Motor neuron (in vitro differentiated cells): ENCODE measurements around the gene GREB1. TPM values are rescaled to one million over a fixed set of nuclear protein-coding genes. Genes with fewer than 3 reads are reported as not detected.

ENCODE experiments used
- ATAC-seq, 8 experiments: fragments of 200-7000 bp; cut with Tn5 transposase; replicated peaks in 6 of 8; 2 replicates each; pipeline ENCODE4 v1.8.0; 2021; ENCODE audit warnings: mild to moderate bottlenecking in 8 of 8, moderate library complexity in 8 of 8
- H3K27ac ChIP-seq, 2 donors: fragments of 250-450 bp; sonication (Bioruptor Pico); 2 replicates each; pipeline ENCODE4 v1.9.0; 2021; ENCODE audit warnings: antibody characterized with exemption in 2 of 2, mild to moderate bottlenecking in 2 of 2, moderate library complexity in 1 of 2
- H3K4me1 ChIP-seq, 2 donors: fragments of 250-450 bp; sonication (Bioruptor Pico); replicated peaks in 1 of 2; 2 replicates each; pipeline ENCODE4 v1.6.1; 2021; ENCODE audit warnings: antibody characterized with exemption in 2 of 2, mild to moderate bottlenecking in 2 of 2, moderate library complexity in 1 of 2
- H3K4me3 ChIP-seq, 5 donors: fragments of 250-450 bp; sonication (Bioruptor Pico); 2 replicates each; pipeline ENCODE4 v1.9.0; 2021; ENCODE audit warnings: antibody characterized with exemption in 5 of 5, mild to moderate bottlenecking in 5 of 5, moderate library complexity in 4 of 5
- WGBS, 10 experiments: fragments of 450-650 bp; shearing (Covaris generic); methylation state at CpG; one replicate each; pipeline ENCODE4 v1.0.0; 2022; 5-methylcytosine and 5-hydroxymethylcytosine counted together
- in situ Hi-C, 9 experiments: fragments of 400-800 bp; cut with MboI; loops; one replicate each; pipeline ENCODE4 v1.15.0; 2021; ENCODE audit warnings: low sequenced_read_pairs in 9 of 9, low pct_unique_long_range_greater_than_20kb in 2 of 9; ENCODE audit not compliant: unreplicated experiment in 9 of 9
- total RNA-seq, 8 experiments: library from RNA; unstranded; fragments of 300-600 nt; gene quantifications; 2 replicates each; pipeline versions ENCODE4 v1.2.3 to v1.2.4, GENCODE V29; 2022

The GREB1 gene
- total RNA-seq, 8 experiments from 2014 or later = 1.1 to 78.6 (median 16.0) TPM

DNA sequence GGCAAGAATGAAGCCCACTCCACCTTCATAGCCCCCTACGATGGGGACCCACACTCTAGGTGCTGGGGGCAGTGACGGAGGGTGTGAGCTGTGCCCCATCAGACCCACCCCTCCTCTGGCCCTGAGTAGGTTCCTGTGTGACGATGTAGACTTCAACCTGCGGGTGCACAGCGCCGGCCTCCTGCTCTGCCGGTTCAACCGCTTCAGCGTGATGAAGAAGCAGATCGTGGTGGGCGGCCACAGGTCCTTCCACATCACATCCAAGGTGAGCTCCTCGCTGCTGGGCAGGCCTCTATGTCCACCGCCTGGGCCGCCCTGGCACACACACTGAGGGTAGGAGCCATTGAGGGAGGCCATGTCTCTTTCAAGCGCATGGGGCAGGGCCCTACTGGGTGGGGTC is 101.3 kb downstream of the GREB1 start:
- Histone ChIP-seq H3K4me3 (no peak overlapping the region), H3K27ac (no peak overlapping the region), H3K4me1 (no peaks in the 10 kb centered on the region)
- WGBS, 10 experiments = 66 to 100% (median 94%) methylated on average over 1 to 12 of the region's 15 CpGs; no CpG with 5 or more reads in 4 of the 10 experiments
- ATAC-seq = no peak
- in situ Hi-C loops = no loop called here

DNA sequence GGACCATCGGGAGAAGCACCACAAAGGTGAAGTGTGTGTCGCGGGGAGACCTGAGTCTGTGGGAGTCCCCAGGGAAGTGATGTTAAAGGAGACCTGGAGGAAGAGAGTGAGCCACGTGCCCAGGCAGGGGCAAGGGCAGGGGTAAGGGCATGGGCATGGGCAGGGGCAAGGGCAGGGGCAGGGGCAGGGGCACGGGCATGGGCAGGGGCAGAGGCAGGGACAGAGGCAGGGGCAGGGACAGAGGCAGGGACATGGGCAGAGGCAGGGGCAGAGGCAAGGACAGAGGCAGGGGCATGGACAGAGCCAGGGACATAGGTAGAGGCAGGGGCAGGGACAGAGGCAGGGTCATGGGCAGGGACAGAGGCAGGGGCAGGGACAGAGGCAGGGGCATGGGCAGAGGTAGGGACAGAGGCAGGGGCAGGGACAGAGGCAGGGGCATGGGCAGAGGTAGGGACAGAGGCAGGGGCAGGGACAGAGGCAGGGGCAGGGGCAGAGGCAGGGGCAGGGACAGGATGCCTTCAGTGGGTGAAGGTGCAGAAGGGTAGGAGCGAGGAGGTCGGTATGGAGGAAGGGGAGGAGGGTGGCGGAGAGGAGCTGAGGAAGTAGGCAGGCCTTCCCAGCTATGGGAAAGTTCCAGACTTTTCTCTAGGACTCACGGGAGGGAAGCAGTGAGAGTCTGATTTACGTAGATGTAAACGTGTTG is 102.9 kb downstream of the GREB1 start:
- H3K27ac ChIP-seq = no peak overlapping the region
- H3K4me1 ChIP-seq = no peaks in the 10 kb centered on the region
- 20 to 100% (median 80%) methylated on average over 1 to 7 of the region's 11 CpGs; no CpG with 5 or more reads in 5 of the 10 experiments for WGBS, 10 experiments
- no peak for ATAC-seq
- H3K4me3 ChIP-seq = no peak overlapping the region
- in situ Hi-C loops = no loop called here

DNA sequence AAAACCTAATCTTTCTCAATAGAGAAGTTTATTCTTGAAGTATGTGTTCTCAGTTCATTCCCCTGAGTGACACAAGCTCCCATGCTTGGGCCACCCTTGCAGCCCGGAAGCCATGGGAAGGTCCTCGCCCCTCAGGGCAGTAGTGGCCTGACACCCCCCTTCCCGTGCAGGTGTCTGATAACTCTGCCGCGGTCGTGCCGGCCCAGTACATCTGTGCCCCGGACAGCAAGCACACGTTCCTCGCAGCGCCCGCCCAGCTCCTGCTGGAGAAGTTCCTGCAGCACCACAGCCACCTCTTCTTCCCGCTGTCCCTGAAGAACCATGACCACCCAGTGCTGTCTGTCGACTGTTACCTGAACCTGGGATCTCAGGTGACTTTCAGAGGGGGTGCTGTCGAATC is 103.7 kb downstream of the GREB1 start:
- 89 to 100% (median 100%) methylated on average over 1 to 10 of the region's 15 CpGs; no CpG with 5 or more reads in 4 of the 10 experiments for WGBS, 10 experiments
- in situ Hi-C loops = no loop called here
- Histone ChIP-seq H3K27ac (no peak overlapping the region), H3K4me3 (no peak overlapping the region), H3K4me1 (no peaks in the 10 kb centered on the region)
- ATAC-seq = no peak

DNA sequence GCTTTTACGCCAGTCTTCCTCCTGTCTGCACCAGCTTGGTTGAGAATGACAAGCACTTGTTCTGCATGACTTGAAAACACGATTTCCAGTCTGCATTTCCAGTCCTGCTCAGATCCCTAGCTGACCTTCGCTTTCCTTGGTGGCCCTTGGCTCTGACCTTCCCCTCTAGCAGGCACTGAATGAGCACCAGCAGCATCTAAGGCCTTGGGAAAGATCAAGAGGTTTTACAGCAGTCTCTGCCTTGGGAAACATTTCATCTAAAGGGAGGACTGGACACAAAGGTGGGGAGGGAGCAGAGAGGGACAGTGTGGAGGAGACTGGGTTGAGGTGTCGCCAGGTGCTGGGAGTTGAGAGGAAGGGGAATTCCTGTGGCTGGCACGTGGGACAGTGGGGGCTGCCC is 105.7 kb downstream of the GREB1 start:
- Histone ChIP-seq H3K4me1 (no peaks in the 10 kb centered on the region), H3K27ac (no peak overlapping the region), H3K4me3 (no peak overlapping the region)
- 56 to 100% (median 83%) methylated on average over 1 to 3 of the region's 5 CpGs; no CpG with 5 or more reads in 5 of the 10 experiments for WGBS, 10 experiments
- in situ Hi-C loops = no loop called here
- ATAC-seq = no peak

DNA sequence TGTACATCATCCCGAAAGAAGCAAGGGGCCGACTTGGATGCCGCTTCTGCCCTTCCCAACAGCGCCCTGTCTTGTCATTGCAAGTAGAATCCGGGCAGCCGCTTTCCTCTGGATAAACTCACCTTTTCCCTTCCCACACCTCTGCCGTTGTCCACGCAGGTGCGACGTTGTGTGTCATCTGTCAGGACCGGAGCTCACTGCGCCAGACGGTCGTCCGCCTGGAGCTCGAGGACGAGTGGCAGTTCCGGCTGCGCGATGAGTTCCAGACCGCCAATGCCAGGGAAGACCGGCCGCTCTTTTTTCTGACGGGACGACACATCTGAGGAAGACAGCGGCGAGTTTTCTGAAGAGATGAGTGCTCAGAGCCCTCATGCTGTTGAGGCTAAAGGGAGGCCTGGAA is 106.3 kb downstream of the GREB1 start:
- in situ Hi-C loops = no loop called here
- Histone ChIP-seq H3K4me3 (no peak overlapping the region), H3K4me1 (no peaks in the 10 kb centered on the region), H3K27ac (no peak overlapping the region)
- ATAC-seq = no peak
- WGBS, 10 experiments = 60 to 98% (median 87%) methylated on average over 2 to 19 of the region's 27 CpGs; no CpG with 5 or more reads in 7 of the 10 experiments

DNA sequence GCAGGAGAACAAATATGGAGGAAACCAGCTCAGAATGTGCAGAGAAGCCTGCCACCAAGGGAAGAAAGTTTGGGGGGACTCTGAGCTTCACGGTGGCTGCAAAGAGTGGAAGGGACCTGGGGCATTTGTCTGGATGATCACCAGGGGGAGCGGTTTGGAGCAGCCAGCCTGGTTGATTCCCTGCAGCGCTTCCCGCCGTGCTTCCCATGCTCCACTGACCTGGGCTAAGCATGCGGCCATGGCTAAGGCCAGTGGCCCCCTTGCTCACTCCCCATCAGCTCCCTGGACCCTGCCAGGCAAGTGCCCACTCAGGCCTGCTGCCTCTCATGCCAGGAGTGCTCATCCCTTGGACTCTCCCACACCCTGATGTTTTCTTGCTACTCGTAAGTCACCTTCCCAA is 109.1 kb downstream of the GREB1 start:
- H3K4me1 ChIP-seq = no peaks in the 10 kb centered on the region
- in situ Hi-C loops = no loop called here
- no peak overlapping the region for H3K27ac ChIP-seq
- no peak for ATAC-seq
- H3K4me3 ChIP-seq = no peak overlapping the region
- WGBS, 10 experiments = 17 to 100% (median 93%) methylated on average over 1 to 6 of the region's 7 CpGs; no CpG with 5 or more reads in 3 of the 10 experiments

DNA sequence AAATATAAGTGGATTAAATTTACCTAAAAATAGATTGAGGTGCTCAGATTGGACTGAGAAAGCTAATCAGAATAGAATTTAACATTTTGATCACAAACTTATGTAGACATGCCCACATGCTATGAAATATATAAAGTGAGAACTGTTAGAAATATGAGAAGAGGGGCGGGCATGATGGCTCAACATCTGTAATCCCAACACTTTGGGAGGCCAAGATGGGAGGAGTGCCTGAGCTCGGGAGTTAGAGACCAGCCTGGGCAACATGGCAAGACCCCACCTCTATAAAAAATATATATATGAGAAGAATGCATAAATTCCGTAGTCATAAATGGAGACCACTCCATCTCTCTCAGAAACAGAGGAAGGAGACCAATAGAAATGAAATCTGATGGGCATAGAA is 110.4 kb downstream of the GREB1 start:
- H3K27ac ChIP-seq = no peak overlapping the region
- 7 to 100% (median 65%) methylated on average over 1 to 3 of the region's 3 CpGs; no CpG with 5 or more reads in 2 of the 10 experiments for WGBS, 10 experiments

DNA sequence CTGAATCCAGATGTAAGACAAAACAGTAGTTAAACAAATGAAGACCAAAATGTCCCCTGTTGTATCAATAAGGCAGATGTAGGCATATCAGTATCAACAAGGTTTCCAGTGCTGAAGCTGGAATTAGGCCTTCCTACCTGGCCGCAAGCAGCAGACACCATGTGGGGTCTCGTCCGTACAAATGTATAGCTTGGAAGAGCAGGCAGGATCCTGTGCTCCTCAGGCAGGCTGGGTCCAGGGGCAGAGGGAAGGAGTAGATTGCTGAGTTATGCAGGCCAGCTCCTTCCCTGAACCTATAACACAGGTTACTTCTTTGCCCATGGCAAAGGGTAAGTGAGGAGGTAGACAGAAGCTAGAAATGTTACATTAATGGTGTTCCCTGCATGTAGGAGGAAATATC is 112.7 kb downstream of the GREB1 start:
- WGBS, 10 experiments = 60 to 100% (median 80%) methylated on average over 1 to 2 of the region's 3 CpGs; no CpG with 5 or more reads in 6 of the 10 experiments
- in situ Hi-C loops = no loop called here
- Histone ChIP-seq H3K4me3 (no peak overlapping the region), H3K4me1 (no peaks in the 10 kb centered on the region), H3K27ac (no peak overlapping the region)
- no peak for ATAC-seq

More for the DNA sequence above, 110.4 kb downstream of the GREB1 start:
- Histone ChIP-seq H3K4me1 (no peaks in the 10 kb centered on the region), H3K4me3 (no peak overlapping the region)
- no peak for ATAC-seq
- in situ Hi-C loops = no loop called here

DNA sequence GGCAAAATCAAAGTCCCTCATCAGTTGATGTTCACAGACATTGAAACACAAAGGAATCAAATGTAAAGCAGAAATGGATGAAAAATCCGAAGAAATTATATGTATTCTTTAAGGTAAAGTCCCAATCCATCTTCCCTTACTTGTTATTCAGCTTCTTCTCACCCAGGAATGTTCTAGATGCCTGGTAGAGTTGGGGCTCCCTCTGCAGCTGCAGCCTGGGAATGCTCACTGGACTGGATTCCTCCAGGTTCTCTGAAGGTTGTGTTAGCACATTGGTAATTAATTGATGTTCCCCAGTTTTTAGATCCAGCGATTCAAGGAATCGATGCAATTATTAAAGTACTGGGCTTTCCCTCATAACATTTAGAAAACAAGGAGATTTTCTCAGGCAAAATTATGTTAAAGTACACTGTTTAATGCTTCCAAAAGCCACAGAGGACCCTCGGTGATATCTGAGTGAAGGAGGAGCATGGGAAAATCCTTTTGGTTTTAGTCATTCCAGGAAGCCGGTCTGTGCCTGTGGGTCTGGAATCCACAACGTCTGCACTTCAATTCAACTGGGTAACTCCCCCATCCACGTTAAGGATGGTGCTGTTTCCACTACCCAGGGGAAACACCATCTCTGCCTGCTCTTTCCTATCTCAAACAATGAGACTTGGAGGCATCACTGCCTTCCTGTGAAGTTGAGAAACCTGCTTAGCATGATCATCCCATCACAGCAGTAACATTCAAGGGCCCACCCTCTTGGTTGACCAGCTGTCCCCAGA is 114.2 kb downstream of the GREB1 start:
- ATAC-seq = no peak
- Histone ChIP-seq H3K27ac (no peak overlapping the region), H3K4me1 (no peaks in the 10 kb centered on the region), H3K4me3 (no peak overlapping the region)
- 18 to 100% (median 79%) methylated on average over 1 to 5 of the region's 7 CpGs; no CpG with 5 or more reads in 1 of the 10 experiments for WGBS, 10 experiments
- in situ Hi-C loops = no loop called here

DNA sequence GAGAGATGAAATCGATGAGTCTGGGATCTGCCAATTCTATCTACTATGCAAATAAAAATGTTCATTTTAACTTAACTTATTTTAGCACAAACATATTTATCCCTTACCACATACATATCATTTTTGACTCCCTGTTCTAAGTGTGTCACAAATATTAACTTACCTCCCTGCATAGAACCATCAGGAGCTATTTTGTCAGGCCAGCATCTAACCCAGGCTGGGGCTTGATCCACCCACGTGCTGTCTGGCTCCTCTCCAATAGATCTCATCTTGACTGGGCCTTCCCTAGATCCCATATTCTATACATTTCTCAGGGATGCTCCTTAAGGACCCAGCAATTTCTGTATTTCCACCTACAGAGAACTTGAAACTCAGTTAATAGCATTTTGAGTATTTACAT is 115.2 kb downstream of the GREB1 start:
- H3K4me1 ChIP-seq = no peaks in the 10 kb centered on the region
- no peak overlapping the region for H3K4me3 ChIP-seq
- no peak for ATAC-seq
- H3K27ac ChIP-seq = no peak overlapping the region
- WGBS, 10 experiments = 21 to 100% (median 50%) methylated on average over 1 to 2 of the region's 2 CpGs; no CpG with 5 or more reads in 3 of the 10 experiments
- in situ Hi-C loops = no loop called here

DNA sequence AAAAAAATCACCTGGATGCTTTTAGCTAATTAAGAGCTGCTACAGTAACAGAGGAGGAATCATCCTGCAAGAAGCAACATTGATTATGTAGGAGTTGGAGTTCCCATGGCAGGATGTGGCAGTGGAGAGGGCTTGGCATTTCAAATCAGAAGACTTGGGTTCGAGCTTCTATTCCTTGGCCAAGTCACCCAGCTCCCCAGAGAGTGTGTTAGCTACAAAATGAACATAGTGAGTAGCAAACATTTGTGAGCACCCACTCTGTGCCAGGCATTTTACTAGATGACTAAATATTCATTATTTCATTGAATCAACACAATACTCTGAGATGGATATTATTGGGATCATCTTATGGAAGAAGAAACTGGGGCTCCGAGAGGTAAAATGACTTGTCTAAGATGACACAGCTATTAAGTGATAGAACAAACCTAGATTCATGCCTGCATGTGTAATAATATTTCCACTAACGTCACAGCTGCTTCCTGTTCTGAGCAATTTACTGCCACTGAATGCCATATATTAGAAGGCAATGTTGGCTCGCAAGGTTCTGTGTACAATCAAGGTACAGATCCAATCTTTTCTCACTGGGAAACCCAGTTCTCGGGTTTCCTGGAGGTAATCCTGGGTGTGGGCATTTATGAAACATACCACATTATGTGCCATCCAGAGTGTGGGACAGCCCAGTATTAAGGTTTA is 118.2 kb downstream of the GREB1 start:
- Histone ChIP-seq H3K27ac (no peak overlapping the region), H3K4me1 (no peaks in the 10 kb centered on the region), H3K4me3 (no peak overlapping the region)
- WGBS, 10 experiments = 30 to 100% (median 85%) methylated on average over 1 to 5 of the region's 5 CpGs
- in situ Hi-C loops = no loop called here
- peak in 2 of 8 experiments; percentile 23 to 73 for ATAC-seq

DNA sequence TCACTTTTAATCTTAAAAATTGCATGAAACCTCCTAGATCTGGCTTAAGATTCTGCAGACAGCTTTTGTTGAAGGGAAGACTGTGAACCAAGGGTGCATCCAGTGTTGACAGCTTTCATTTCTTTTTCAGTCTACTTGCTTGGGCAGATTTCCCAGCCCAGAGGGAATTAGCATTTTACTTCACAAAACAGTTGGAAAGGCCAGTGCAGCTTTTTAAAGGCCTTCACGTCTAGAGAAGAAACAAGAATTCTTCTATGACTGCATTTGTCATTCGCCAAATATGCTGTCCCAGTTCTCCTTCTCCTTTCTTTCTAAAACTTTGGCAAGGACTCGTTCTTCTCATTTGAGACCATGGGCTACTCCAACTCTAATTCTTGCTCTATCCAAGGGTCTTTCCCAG is 118.7 kb downstream of the GREB1 start:
- Histone ChIP-seq H3K4me1 (no peaks in the 10 kb centered on the region), H3K4me3 (no peak overlapping the region), H3K27ac (no peak overlapping the region)
- WGBS, 10 experiments = 0 to 91% (median 60%) methylated on average over 1 to 3 of the region's 3 CpGs; no CpG with 5 or more reads in 3 of the 10 experiments
- peak in 3 of 8 experiments; percentile 21 to 88 (median 75) for ATAC-seq
- in situ Hi-C loops = no loop called here

DNA sequence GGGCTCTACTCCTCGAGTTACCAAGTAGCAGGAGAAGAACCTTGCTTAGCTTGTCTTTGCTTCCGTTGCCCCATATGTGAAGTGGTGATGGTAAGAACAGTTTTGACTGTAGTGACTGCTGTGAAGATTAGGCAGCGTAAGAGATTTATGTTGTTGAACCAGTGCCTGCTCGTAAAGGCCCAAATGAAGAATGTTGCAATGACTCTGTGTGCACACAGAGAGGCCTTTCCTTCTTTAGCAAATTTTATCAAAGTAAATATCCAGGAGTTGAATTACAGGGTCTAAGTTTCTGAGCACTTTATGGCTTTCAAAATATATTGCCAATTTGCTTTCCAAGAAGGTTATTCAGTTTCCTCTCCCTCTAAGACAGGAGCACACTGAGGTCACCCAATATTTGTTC is 121.7 kb downstream of the GREB1 start:
- in situ Hi-C loops = no loop called here
- 0 to 100% (median 58%) methylated on average over 1 to 3 of the region's 4 CpGs; no CpG with 5 or more reads in 1 of the 10 experiments for WGBS, 10 experiments
- no peak for ATAC-seq
- H3K4me3 ChIP-seq = no peak overlapping the region
- no peaks in the 10 kb centered on the region for H3K4me1 ChIP-seq
- no peak overlapping the region for H3K27ac ChIP-seq
